ENCODE data around the gene FLII. TPM values are rescaled to one million over a fixed set of nuclear protein-coding genes. Genes with fewer than 3 reads are reported as not detected.

Gene FLII
- total RNA-seq, 1 experiment from 2014 or later: 264 TPM

DNA sequence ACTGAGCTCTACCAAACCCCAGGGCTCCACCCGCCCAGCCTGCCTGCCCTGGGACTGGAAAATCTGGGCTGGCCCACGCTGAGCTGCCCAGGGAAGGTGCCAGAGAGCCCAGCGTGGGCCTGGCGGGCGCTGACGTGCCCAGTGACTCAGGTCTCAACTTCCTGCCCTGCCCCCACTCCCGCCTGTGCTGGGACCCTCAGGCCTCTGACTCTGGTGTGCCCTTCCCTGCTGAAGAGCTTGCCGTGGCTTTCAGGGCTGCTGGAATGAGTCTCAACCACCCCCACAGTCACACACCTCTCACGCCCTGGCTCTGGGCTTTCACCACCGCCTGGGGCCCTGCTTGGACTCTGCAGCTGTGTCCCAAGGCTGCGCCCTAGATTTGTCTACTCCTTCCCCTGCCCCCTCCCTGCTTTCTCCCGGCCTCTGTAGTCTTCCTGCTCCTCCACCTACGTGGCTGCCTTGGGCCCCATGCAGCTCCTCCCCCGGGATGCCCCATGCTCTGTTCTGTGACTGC lies 22.7 kb downstream of the FLII start:
- Histone ChIP-seq H3K27ac (ENCODE audit: low read depth, low read length) (peak overlapping the region; percentile 35; the same call in 1 of the 2 replicates), H3K4me1 (ENCODE audit: control insufficient read depth in 1 of 2, insufficient read depth in 2 of 2, low read length in 2 of 2) (peaks cover 0 to 13% of the 10 kb centered on the region in 2 experiments; a peak in 2 of 4 replicates), H2AFZ (ENCODE audit: low read depth, low read length, poor library complexity, severe bottlenecking) (no peak overlapping the region), H3K9me2 (ENCODE audit: insufficient read depth) (no peaks in the 10 kb centered on the region), H3K9ac (ENCODE audit: low read length) (no peak overlapping the region), H3K4me3 (replicated peaks in 1 of 2; ENCODE audit: low read depth in 1 of 2, low read length in 2 of 2) (no peak overlapping the region), H3K4me2 (ENCODE audit: low read length) (peak overlapping the region; percentile 30), H3K79me2 (ENCODE audit: insufficient read depth, low read length) (no peaks in the 10 kb centered on the region), H3K36me3 (ENCODE audit: control insufficient read depth in 1 of 2, insufficient read depth in 2 of 2, low read length in 2 of 2) (no peaks in the 10 kb centered on the region; a peak in 1 of 4 replicates), H3K9me3 (ENCODE audit: control insufficient read depth in 1 of 2, insufficient read depth in 1 of 2, low read depth in 1 of 2, low read length in 2 of 2) (no peaks in the 10 kb centered on the region), H3K27me3 (ENCODE audit: insufficient read depth, low read length) (no peaks in the 10 kb centered on the region), H4K20me1 (ENCODE audit: insufficient read depth) (no peaks in the 10 kb centered on the region)
- TF ChIP-seq CBX3 (IDR thresholded peaks at IDR 0.05; ENCODE audit: low read depth) (no peak), EGR1 (IDR thresholded peaks at IDR 0.05; ENCODE audit: low read depth) (no peak), SIN3A (IDR thresholded peaks at IDR 0.05; ENCODE audit: low read depth) (no peak), ZFX (IDR thresholded peaks at IDR 0.05) (no peak), JUND (IDR thresholded peaks at IDR 0.05) (no peak), SRF (IDR thresholded peaks at IDR 0.05; ENCODE audit: low read depth) (no peak), POLR2AphosphoS5 (IDR thresholded peaks at IDR 0.05; ENCODE audit: low read depth, low read length) (no peak), EZH2phosphoT487 (IDR thresholded peaks at IDR 0.05; ENCODE audit: borderline replicate concordance) (no peak), FOSL1 (IDR thresholded peaks at IDR 0.05; ENCODE audit: low read depth) (no peak), POLR2A (IDR thresholded peaks at IDR 0.05; ENCODE audit: borderline replicate concordance, extremely low read depth, insufficient read depth, insufficient read length) (no peak), CEBPB (IDR thresholded peaks at IDR 0.05; ENCODE audit: low read depth) (no peak)
- TF ChIP-seq, protein P1, sequence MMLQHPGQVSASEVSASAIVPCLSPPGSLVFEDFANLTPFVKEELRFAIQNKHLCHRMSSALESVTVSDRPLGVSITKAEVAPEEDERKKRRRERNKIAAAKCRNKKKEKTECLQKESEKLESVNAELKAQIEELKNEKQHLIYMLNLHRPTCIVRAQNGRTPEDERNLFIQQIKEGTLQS (IDR thresholded peaks at IDR 0.05): no peak
- TF ChIP-seq, protein P2, sequence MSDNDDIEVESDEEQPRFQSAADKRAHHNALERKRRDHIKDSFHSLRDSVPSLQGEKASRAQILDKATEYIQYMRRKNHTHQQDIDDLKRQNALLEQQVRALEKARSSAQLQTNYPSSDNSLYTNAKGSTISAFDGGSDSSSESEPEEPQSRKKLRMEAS (IDR thresholded peaks at IDR 0.05): no peak
- ChIA-PET RAD21 (ENCODE audit: low non-redundant PET in 1 of 2, low total read pairs in 2 of 2, uncharacterized antibody in 2 of 2, unreplicated experiment in 2 of 2) (no interaction called here), CTCF (no interaction called here), POLR2A (no interaction called here)
- intact Hi-C loops (cut with micrococcal nuclease): no loop called here
- no TSS peak for BruUV-seq (replicated peaks)
- DNase-seq (ENCODE audit: low read depth, low spot score): no peak
- ATAC-seq: peak; percentile 53

DNA sequence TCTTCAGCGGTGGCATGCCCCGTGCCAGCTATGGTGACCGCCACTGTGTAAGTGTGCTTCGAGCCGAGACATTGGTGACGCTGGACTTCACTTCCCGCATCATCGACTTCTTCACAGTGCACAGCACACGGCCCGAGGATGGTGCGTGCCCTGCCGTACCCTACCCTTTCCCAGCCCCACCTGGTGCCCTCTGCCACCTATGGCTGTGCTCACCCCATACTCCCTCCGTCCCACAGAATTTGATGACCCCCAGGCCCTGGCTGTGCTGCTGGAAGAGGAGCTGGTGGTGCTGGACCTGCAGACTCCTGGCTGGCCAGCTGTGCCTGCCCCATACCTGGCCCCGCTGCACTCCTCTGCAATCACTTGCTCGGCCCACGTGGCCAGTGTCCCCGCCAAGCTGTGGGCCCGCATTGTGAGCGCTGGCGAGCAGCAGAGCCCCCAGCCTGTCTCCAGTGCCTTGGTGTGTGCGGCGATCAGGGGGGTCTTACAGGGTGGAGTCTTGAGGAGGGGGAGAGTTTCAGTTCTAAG lies 23.6 kb downstream of the FLII start:
- Histone ChIP-seq H4K20me1 (ENCODE audit: insufficient read depth) (no peaks in the 10 kb centered on the region), H3K27ac (ENCODE audit: low read depth, low read length) (no peak overlapping the region), H3K79me2 (ENCODE audit: insufficient read depth, low read length) (no peaks in the 10 kb centered on the region), H3K4me2 (ENCODE audit: low read length) (no peak overlapping the region), H3K36me3 (ENCODE audit: control insufficient read depth in 1 of 2, insufficient read depth in 2 of 2, low read length in 2 of 2) (no peaks in the 10 kb centered on the region; a peak in 1 of 4 replicates), H2AFZ (ENCODE audit: low read depth, low read length, poor library complexity, severe bottlenecking) (no peak overlapping the region), H3K27me3 (ENCODE audit: insufficient read depth, low read length) (no peaks in the 10 kb centered on the region), H3K4me1 (ENCODE audit: control insufficient read depth in 1 of 2, insufficient read depth in 2 of 2, low read length in 2 of 2) (peaks cover 0 to 13% of the 10 kb centered on the region in 2 experiments; a peak in 2 of 4 replicates), H3K9ac (ENCODE audit: low read length) (no peak overlapping the region), H3K9me3 (ENCODE audit: control insufficient read depth in 1 of 2, insufficient read depth in 1 of 2, low read depth in 1 of 2, low read length in 2 of 2) (no peaks in the 10 kb centered on the region), H3K9me2 (ENCODE audit: insufficient read depth) (no peaks in the 10 kb centered on the region), H3K4me3 (replicated peaks in 1 of 2; ENCODE audit: low read depth in 1 of 2, low read length in 2 of 2) (no peak overlapping the region)
- DNase-seq (ENCODE audit: low read depth, low spot score) (no peak), ATAC-seq (no peak)
- intact Hi-C loops (cut with micrococcal nuclease): no loop called here
- no TSS peak for BruUV-seq (replicated peaks)
- CTCF ChIA-PET: no interaction called here
- POLR2A ChIA-PET: no interaction called here
- RAD21 ChIA-PET (ENCODE audit: low non-redundant PET in 1 of 2, low total read pairs in 2 of 2, uncharacterized antibody in 2 of 2, unreplicated experiment in 2 of 2): no interaction called here
- TF ChIP-seq EZH2phosphoT487 (IDR thresholded peaks at IDR 0.05; ENCODE audit: borderline replicate concordance) (no peak), ZFX (IDR thresholded peaks at IDR 0.05) (no peak), FOSL1 (IDR thresholded peaks at IDR 0.05; ENCODE audit: low read depth) (no peak), POLR2A (IDR thresholded peaks at IDR 0.05; ENCODE audit: borderline replicate concordance, extremely low read depth, insufficient read depth, insufficient read length) (no peak), SIN3A (IDR thresholded peaks at IDR 0.05; ENCODE audit: low read depth) (no peak)

All from HCT116 (cell line).